H1 (cell line): Measurements from ENCODE around the gene SLC12A8. TPM values are rescaled to one million over a fixed set of nuclear protein-coding genes. Genes with fewer than 3 reads are reported as not detected.

Source experiments
- CTCF ChIA-PET: fragments of 300-600 bp; sonication (Branson Sonifier 250); formaldehyde crosslinking; loops from one replicate; lab custom pipeline; 2021; ENCODE audit not compliant: partially characterized antibody; lab: Charles Lee
- POLR2A ChIA-PET: fragments of 300-600 bp; sonication (Branson Sonifier 250); formaldehyde crosslinking; loops from one replicate; lab custom pipeline; 2021; ENCODE audit warnings: inconsistent platforms; ENCODE audit not compliant: partially characterized antibody; lab: Charles Lee
- DNase-seq, 2 experiments: peaks; one replicate each; pipeline versions ENCODE4 v3.0.0 to v3.0.0-alpha.2; 2010 to 2022; ENCODE audit warnings: low spot score in 2 of 2, low read depth in 1 of 2, mixed read lengths in 1 of 2
- FAIRE-seq: peaks from 2 replicates; lab custom pipeline; 2011; peaks lifted over from hg19 to GRCh38; lab: Jason Lieb, UNC
- H2AFZ ChIP-seq: 2 replicates; pipeline ENCODE4 v1.8.1; 2012; ENCODE audit warnings: low read length, inconsistent platforms
- H2AK5ac ChIP-seq: 2 replicates; pipeline ENCODE4 v1.6.1; 2013; ENCODE audit warnings: low read depth, low read length
- H2BK120ac ChIP-seq: replicated peaks from 2 replicates; pipeline ENCODE3; 2013; ENCODE audit warnings: low read depth, low read length, inconsistent platforms
- H2BK12ac ChIP-seq: 2 replicates; pipeline ENCODE4 v1.6.1; 2013; ENCODE audit warnings: low read depth, low read length
- H2BK15ac ChIP-seq: 2 replicates; pipeline ENCODE4 v1.6.1; 2013; ENCODE audit warnings: low read length
- H2BK20ac ChIP-seq: 2 replicates; pipeline ENCODE4 v1.6.1; 2013; ENCODE audit warnings: low read length
- H2BK5ac ChIP-seq: 2 replicates; pipeline ENCODE4 v1.6.1; 2013; ENCODE audit warnings: low read depth, low read length
- H3K14ac ChIP-seq: 2 replicates; pipeline ENCODE4 v1.6.1; 2013; ENCODE audit warnings: inconsistent platforms; ENCODE audit not compliant: insufficient read length
- H3K18ac ChIP-seq: 2 replicates; pipeline ENCODE4 v1.6.1; 2013; ENCODE audit warnings: low read length; ENCODE audit errors: extremely low read depth
- H3K23ac ChIP-seq: 2 replicates; pipeline ENCODE4 v1.6.1; 2013; ENCODE audit warnings: inconsistent platforms; ENCODE audit not compliant: insufficient read length
- H3K23me2 ChIP-seq: 2 replicates; pipeline ENCODE4 v1.6.1; 2013; ENCODE audit warnings: low read depth, low read length
- H3K27ac ChIP-seq: 2 replicates; pipeline ENCODE4 v1.6.1; 2011; ENCODE audit warnings: low read depth, low read length, inconsistent platforms
- H3K27me3 ChIP-seq, 4 experiments: replicated peaks in 1 of 4; 1 replicate in 1 of 4; 2 replicates in 3 of 4; pipeline versions ENCODE4 v1.6.1 to v1.8.1; 2011 to 2013; ENCODE audit warnings: low read length in 3 of 4, mild to moderate bottlenecking in 3 of 4, inconsistent platforms in 2 of 4, mixed read lengths in 2 of 4, moderate library complexity in 1 of 4; ENCODE audit not compliant: control insufficient read depth in 3 of 4, insufficient read depth in 3 of 4; ENCODE audit errors: extremely low read depth in 1 of 4
- H3K36me3 ChIP-seq, 4 experiments: 2 replicates each; pipeline versions ENCODE4 v1.6.1 to v1.8.1; 2011 to 2013; ENCODE audit warnings: mild to moderate bottlenecking in 4 of 4, low read length in 3 of 4, moderate library complexity in 2 of 4, control low read depth in 1 of 4, inconsistent platforms in 1 of 4; ENCODE audit not compliant: insufficient read depth in 4 of 4, control insufficient read depth in 2 of 4
- H3K4ac ChIP-seq: replicated peaks from 2 replicates; pipeline ENCODE3; 2013; ENCODE audit warnings: low read length, low read depth, mixed read lengths, inconsistent platforms; ENCODE audit not compliant: insufficient read length
- H3K4me1 ChIP-seq, 4 experiments: replicated peaks in 1 of 4; 1 replicate in 1 of 4; 2 replicates in 3 of 4; pipeline versions ENCODE4 v1.6.1 to v1.8.1; 2011 to 2013; ENCODE audit warnings: low read length in 3 of 4, inconsistent platforms in 2 of 4, mixed read lengths in 1 of 4; ENCODE audit not compliant: insufficient read depth in 4 of 4, control insufficient read depth in 3 of 4
- H3K4me2 ChIP-seq, 2 experiments: 2 replicates each; pipeline versions ENCODE4 v1.6.1 to v1.8.1; 2011 to 2013; ENCODE audit warnings: low read depth in 2 of 2, low read length in 2 of 2, control low read depth in 1 of 2, inconsistent platforms in 1 of 2, mild to moderate bottlenecking in 1 of 2; ENCODE audit not compliant: insufficient read depth in 1 of 2
- H3K4me3 ChIP-seq, 4 experiments: fragments of 200-600, 300-600 bp in 1 of 4; sonication (generic), shearing (Covaris generic), sonication (Bioruptor Twin) in 1 of 4; 2 replicates each; pipeline versions ENCODE4 v1.5.1 to v1.8.1; 2011 to 2016; ENCODE audit warnings: low read length in 4 of 4, low read depth in 3 of 4, control low read depth in 2 of 4, inconsistent platforms in 2 of 4, mild to moderate bottlenecking in 2 of 4, mixed read lengths in 1 of 4, moderate library complexity in 1 of 4; ENCODE audit not compliant: insufficient read depth in 2 of 4; ENCODE audit errors: extremely low read depth in 1 of 4
- H3K56ac ChIP-seq: replicated peaks from 2 replicates; pipeline ENCODE3; 2013; ENCODE audit warnings: low read depth, mild to moderate bottlenecking, mixed read lengths, low read length, inconsistent platforms; ENCODE audit not compliant: insufficient read length
- H3K79me1 ChIP-seq: 2 replicates; pipeline ENCODE4 v1.6.1; 2013; ENCODE audit warnings: low read depth, low read length, control low read depth
- H3K79me2 ChIP-seq, 2 experiments: 2 replicates each; pipeline versions ENCODE4 v1.6.1 to v1.8.1; 2012 to 2013; ENCODE audit warnings: low read length in 2 of 2, mild to moderate bottlenecking in 2 of 2, inconsistent platforms in 1 of 2; ENCODE audit not compliant: insufficient read depth in 2 of 2, control insufficient read depth in 1 of 2
- H3K9ac ChIP-seq, 4 experiments: replicated peaks in 1 of 4; 1 replicate in 1 of 4; 2 replicates in 3 of 4; pipeline versions ENCODE4 v1.6.1 to v1.8.1; 2011 to 2013; ENCODE audit warnings: low read depth in 3 of 4, low read length in 3 of 4, control low read depth in 2 of 4, mild to moderate bottlenecking in 2 of 4, moderate library complexity in 2 of 4, inconsistent platforms in 1 of 4; ENCODE audit errors: extremely low read depth in 1 of 4
- H3K9me3 ChIP-seq, 2 experiments: 2 replicates each; pipeline versions ENCODE4 v1.6.1 to v1.8.1; 2012 to 2013; ENCODE audit warnings: mild to moderate bottlenecking in 2 of 2, moderate library complexity in 2 of 2, control low read depth in 1 of 2, inconsistent platforms in 1 of 2, low read depth in 1 of 2, low read length in 1 of 2, mixed read lengths in 1 of 2; ENCODE audit not compliant: insufficient read depth in 2 of 2
- H4K20me1 ChIP-seq, 2 experiments: replicated peaks in 1 of 2; 2 replicates each; pipeline versions ENCODE3 to v1.8.1; 2011 to 2013; ENCODE audit warnings: inconsistent platforms in 2 of 2, low read length in 2 of 2, mild to moderate bottlenecking in 1 of 2; ENCODE audit not compliant: insufficient read depth in 2 of 2, control insufficient read depth in 1 of 2
- H4K5ac ChIP-seq: 2 replicates; pipeline ENCODE4 v1.6.1; 2013; ENCODE audit warnings: low read length, low read depth, mixed read lengths, inconsistent platforms; ENCODE audit not compliant: insufficient read length
- H4K8ac ChIP-seq: 2 replicates; pipeline ENCODE4 v1.8.0; 2013; ENCODE audit warnings: mild to moderate bottlenecking, moderate library complexity, low read length, inconsistent platforms; ENCODE audit not compliant: insufficient read depth; ENCODE audit errors: extremely low read depth
- H4K91ac ChIP-seq: replicated peaks from 2 replicates; pipeline ENCODE3; 2013; ENCODE audit warnings: low read length, mixed read lengths, inconsistent platforms; ENCODE audit not compliant: insufficient read length
- ATF2 ChIP-seq: IDR thresholded peaks from 2 replicates; pipeline ENCODE4 v1.6.1; 2012; ENCODE audit warnings: low read length, inconsistent platforms
- HDAC6 ChIP-seq: IDR thresholded peaks from one replicate; pipeline ENCODE4 v1.7.1; 2012; ENCODE audit warnings: low read depth, mild to moderate bottlenecking, inconsistent platforms, low read length, moderate library complexity
- SRF ChIP-seq: IDR thresholded peaks from 2 replicates; pipeline ENCODE4 v1.6.1; 2011; ENCODE audit warnings: mild to moderate bottlenecking, low read depth, low read length, moderate library complexity
- TCF12 ChIP-seq: IDR thresholded peaks from 2 replicates; pipeline ENCODE4 v1.6.1; 2011; ENCODE audit warnings: low read depth, mild to moderate bottlenecking, low read length
- WGBS, 2 experiments: shearing (Covaris generic) in 1 of 2; methylation state at CpG; one replicate each; pipeline versions ENCODE4 v1.1.6 to v1.1.7; 2013 to 2015; ENCODE audit warnings: low lambda C conversion rate in 2 of 2, mixed read lengths in 2 of 2, inconsistent platforms in 1 of 2, low coverage in 1 of 2, missing lambda C conversion rate in 1 of 2; ENCODE audit not compliant: insufficient replicate concordance in 2 of 2, insufficient coverage in 1 of 2, insufficient read length in 1 of 2; ENCODE audit errors: extremely low coverage in 1 of 2, missing lambda C conversion rate in 1 of 2; 5-methylcytosine and 5-hydroxymethylcytosine counted together
- polyA plus RNA-seq, 7 experiments: library from polyadenylated mRNA; depleted of rRNA in 3 of 7; stranded (reverse) in 5 of 7; unstranded in 2 of 7; fragments of >200 nt in 5 of 7; fragments of 200-250 nt in 2 of 7; gene quantifications; 1 replicate in 5 of 7; 2 replicates in 1 of 7; 4 replicates in 1 of 7; pipeline versions ENCODE4 v1.2.1 to v1.2.3, GENCODE V29; 2011 to 2013; ENCODE audit warnings: missing spikeins in 2 of 7, mixed read lengths in 2 of 7
- total RNA-seq: library from RNA; stranded (reverse); fragmentation: NEBNext Ultra II Directional; extraction: Animal tissue kit (Norgen Biotek cat#: 25700); gene quantifications from 2 replicates; pipeline ENCODE4 v1.2.1, GENCODE V29; 2021

The SLC12A8 gene
- total and polyA plus RNA-seq, 2 of the 8 experiments (the other 6 are each of a cell fraction or from before 2014, with no cell fraction given) = 13.7 to 14.4 TPM

- Histone ChIP-seq H3K9ac (no peak overlapping the region), H4K20me1 (no peaks in the 10 kb centered on the region), H3K79me1 (no peaks in the 10 kb centered on the region), H2AFZ (no peak overlapping the region), H4K8ac (no peak overlapping the region), H3K9me3 (no peaks in the 10 kb centered on the region; a peak in 1 of 4 replicates), H4K91ac (no peak overlapping the region), H2BK12ac (no peak overlapping the region), H3K23ac (no peak overlapping the region), H3K79me2 (no peaks in the 10 kb centered on the region), H2BK5ac (peak overlapping the region; percentile 7; the same call in 1 of the 2 replicates), H2BK120ac (no peak overlapping the region), H2BK20ac (peak overlapping the region; percentile 21; the same call in 1 of the 2 replicates), H3K27me3 (no peaks in the 10 kb centered on the region), H3K56ac (no peak overlapping the region), H3K18ac (no peak overlapping the region; the same call in 1 of the 2 replicates), H3K4ac (no peak overlapping the region), H3K14ac (no peak overlapping the region), H4K5ac (no peak overlapping the region), H3K23me2 (no peaks in the 10 kb centered on the region), H3K4me3 (no peak overlapping the region), H3K4me2 (no peak overlapping the region; a peak in 1 of 4 replicates), H3K4me1 (peaks cover 3 to 17% (median 11%) of the 10 kb centered on the region in 4 experiments), H3K27ac (no peak overlapping the region), H2AK5ac (no peak overlapping the region), H2BK15ac (no peak overlapping the region), H3K36me3 (peaks cover 0 to 10% (median 2%) of the 10 kb centered on the region in 4 experiments; a peak in 3 of 8 replicates)
- FAIRE-seq (peak; percentile 32), DNase-seq (peak in 1 of 2 experiments; percentile 39)
- CTCF ChIA-PET = interaction anchor here (0.6 to 3.9 kb wide), 5 partner anchors 9 to 129 kb away, joined by 3 to 16 read pairs (median 4); no protein-coding TSS in a partner anchor
- POLR2A ChIA-PET = no interaction called here
- TF ChIP-seq HDAC6 = no peak
- TF ChIP-seq SRF = no peak
- TF ChIP-seq ATF2 = no peak
- TF ChIP-seq TCF12 = no peak
- 95% methylated on average over 7 of the region's 7 CpGs; no CpG with 5 or more reads in 1 of the 2 experiments for WGBS, 2 experiments
Measured at GRCh38 chr3:125189378-125190165, 23.0 kb downstream of the SLC12A8 start.
